GM12878 (cell line): ENCODE data around the gene NRBP1. TPM values are rescaled to one million over a fixed set of nuclear protein-coding genes. Genes with fewer than 3 reads are reported as not detected.

Source experiments
- BHLHE40 ChIP-seq, 2 experiments: fragments of 450-650 bp in 1 of 2; IDR thresholded peaks; 2 replicates each; pipeline ENCODE4 v1.6.1; 2011 to 2017; ENCODE audit warnings: low read depth in 2 of 2, borderline replicate concordance in 1 of 2, improper control_type of control experiment in 1 of 2, low read length in 1 of 2, mild to moderate bottlenecking in 1 of 2
- EGR1 ChIP-seq, 2 experiments: IDR thresholded peaks; 1 replicate in 1 of 2; 2 replicates in 1 of 2; pipeline ENCODE4 v1.6.1; 2011 to 2012; ENCODE audit warnings: low read depth in 2 of 2, low read length in 2 of 2, borderline replicate concordance in 1 of 2, mild to moderate bottlenecking in 1 of 2, moderate library complexity in 1 of 2
- EZH2 ChIP-seq: IDR thresholded peaks from 2 replicates; pipeline ENCODE4 v1.6.1; 2012; ENCODE audit warnings: low read depth, mild to moderate bottlenecking, control low read depth, inconsistent platforms, low read length, borderline replicate concordance; ENCODE audit not compliant: control insufficient read depth
- HDAC6 ChIP-seq: fragments of 200-600 bp; sonication (generic); IDR thresholded peaks from one replicate; pipeline ENCODE4 v1.8.0; 2017; ENCODE audit warnings: antibody characterized with exemption; ENCODE audit not compliant: unreplicated experiment
- HDGF ChIP-seq: fragments of 450-650 bp; IDR thresholded peaks from 2 replicates; pipeline ENCODE4 v1.6.1; 2016; ENCODE audit warnings: antibody characterized with exemption
- MYC ChIP-seq: IDR thresholded peaks from 2 replicates; pipeline ENCODE4 v1.6.1; 2011; ENCODE audit warnings: mild to moderate bottlenecking, low read length, moderate library complexity, inconsistent platforms; ENCODE audit not compliant: insufficient read depth, insufficient replicate concordance, insufficient read length, severe bottlenecking
- NFXL1 ChIP-seq: fragments of 450-650 bp; IDR thresholded peaks from 2 replicates; pipeline ENCODE4 v1.6.1; 2017; ENCODE audit warnings: antibody characterized with exemption, mild to moderate bottlenecking, borderline replicate concordance
- NFYA ChIP-seq: IDR thresholded peaks from 2 replicates; pipeline ENCODE4 v1.6.1; 2011; ENCODE audit warnings: low read depth, mild to moderate bottlenecking, low read length, improper control_type of control experiment, borderline replicate concordance
- NFYB ChIP-seq: IDR thresholded peaks from 2 replicates; pipeline ENCODE4 v1.6.1; 2011; ENCODE audit warnings: low read depth, mild to moderate bottlenecking, low read length, improper control_type of control experiment, moderate library complexity; ENCODE audit not compliant: insufficient read depth
- SIX5 ChIP-seq: IDR thresholded peaks from 2 replicates; pipeline ENCODE4 v1.6.1; 2011; ENCODE audit warnings: mild to moderate bottlenecking, low read depth, low read length, moderate library complexity; ENCODE audit not compliant: severe bottlenecking
- SMARCA5 ChIP-seq: fragments of 450-650 bp; IDR thresholded peaks from 2 replicates; pipeline ENCODE4 v1.6.1; 2017; ENCODE audit warnings: mild to moderate bottlenecking
- SMC3 ChIP-seq: IDR thresholded peaks from 2 replicates; pipeline ENCODE4 v1.6.1; 2011; ENCODE audit warnings: low read length, improper control_type of control experiment, borderline replicate concordance
- TCF12 ChIP-seq: IDR thresholded peaks from 2 replicates; pipeline ENCODE4 v1.6.1; 2011; ENCODE audit warnings: low read depth, mild to moderate bottlenecking, low read length
- TCF3 ChIP-seq: IDR thresholded peaks from 2 replicates; pipeline ENCODE4 v1.6.1; 2012; ENCODE audit warnings: low read depth, mild to moderate bottlenecking, low read length, borderline replicate concordance; ENCODE audit not compliant: insufficient read depth
- ZNF622 ChIP-seq: fragments of 450-650 bp; IDR thresholded peaks from 2 replicates; pipeline ENCODE4 v1.6.1; 2017; ENCODE audit warnings: mild to moderate bottlenecking, inconsistent platforms
- polyA plus RNA-seq, 11 experiments: library from polyadenylated mRNA; depleted of rRNA in 4 of 11; unstranded in 6 of 11; stranded (reverse) in 5 of 11; fragments of >200 nt; fragmentation: Nextera tagmentation in 4 of 11; fragmentation: Illumina TruSeq in 1 of 11; extraction: Ambion mirVana in 4 of 11; extraction: Trizol in 1 of 11; gene quantifications; 1 replicate in 1 of 11; 2 replicates in 10 of 11; pipeline versions ENCODE4 v1.2.1 to v1.2.3, GENCODE V29; 2011 to 2016; ENCODE audit warnings: inconsistent platforms in 2 of 11, missing spikeins in 2 of 11, low read depth in 1 of 11
- total RNA-seq, 4 experiments: library from RNA; depleted of rRNA in 3 of 4; stranded (reverse); fragments of >200 nt in 3 of 4; fragmentation: Illumina TruSeq in 1 of 4; extraction: Trizol in 1 of 4; gene quantifications; 2 replicates each; pipeline versions ENCODE4 v1.2.1 to v1.2.3, GENCODE V29; 2013 to 2021
- TF ChIP-seq, protein P1 (sequence below): IDR thresholded peaks from 2 replicates; pipeline ENCODE4 v1.6.1; 2012; ENCODE audit warnings: mild to moderate bottlenecking, low read depth, low read length
- TF ChIP-seq, protein P2 (sequence below): fragments of 450-650 bp; IDR thresholded peaks from 2 replicates; pipeline ENCODE4 v1.6.1; 2017; ENCODE audit warnings: mild to moderate bottlenecking, moderate library complexity
- TF ChIP-seq, protein P3 (sequence below): fragments of 450-650 bp; IDR thresholded peaks from 2 replicates; pipeline ENCODE4 v1.6.1; 2016; ENCODE audit warnings: mild to moderate bottlenecking
- TF ChIP-seq, protein P4 (sequence below): fragments of 450-650 bp; IDR thresholded peaks from 2 replicates; pipeline ENCODE4 v1.6.1; 2016; ENCODE audit warnings: mild to moderate bottlenecking

The NRBP1 gene
- total and polyA plus RNA-seq, 10 of the 15 experiments (the other 5 are each of a cell fraction or from before 2014, with no cell fraction given), result 5.7 to 136 (median 66.1) TPM

DNA sequence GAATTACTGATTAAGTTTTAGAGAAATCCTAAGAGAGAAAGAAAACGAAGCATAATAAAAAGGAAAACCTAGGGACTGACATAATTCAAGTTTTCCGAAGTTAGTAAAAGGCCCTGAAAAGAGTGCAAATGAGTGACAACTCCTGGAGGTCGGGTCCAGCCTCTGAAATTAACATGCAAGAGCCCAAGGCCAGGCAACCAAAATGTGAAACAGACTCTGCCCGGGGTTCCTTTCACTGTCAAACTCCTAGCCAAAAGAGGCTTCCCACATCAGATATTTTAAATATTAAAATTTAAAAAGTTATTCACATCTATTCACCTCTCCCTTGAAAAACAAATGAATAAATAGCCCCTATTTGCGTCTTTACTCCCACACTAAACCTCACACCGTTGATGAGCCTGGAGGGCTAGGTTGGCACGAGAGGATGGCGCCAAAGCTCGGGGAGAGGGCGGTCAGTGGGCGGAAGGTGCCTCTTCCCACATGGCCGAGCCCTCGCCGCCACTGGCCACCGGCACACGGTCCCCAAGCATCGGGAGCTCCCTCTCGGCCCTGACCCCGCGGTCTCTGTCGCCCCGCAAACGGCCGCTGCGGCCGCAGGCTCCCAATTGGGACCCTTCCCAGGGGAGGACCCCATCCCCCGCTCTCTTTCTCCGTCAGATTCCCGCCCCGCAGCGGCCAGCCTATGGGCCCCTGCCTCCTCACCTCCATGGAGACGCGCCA is 19.7 kb upstream of the NRBP1 start (continued):
- TF ChIP-seq, protein P1, sequence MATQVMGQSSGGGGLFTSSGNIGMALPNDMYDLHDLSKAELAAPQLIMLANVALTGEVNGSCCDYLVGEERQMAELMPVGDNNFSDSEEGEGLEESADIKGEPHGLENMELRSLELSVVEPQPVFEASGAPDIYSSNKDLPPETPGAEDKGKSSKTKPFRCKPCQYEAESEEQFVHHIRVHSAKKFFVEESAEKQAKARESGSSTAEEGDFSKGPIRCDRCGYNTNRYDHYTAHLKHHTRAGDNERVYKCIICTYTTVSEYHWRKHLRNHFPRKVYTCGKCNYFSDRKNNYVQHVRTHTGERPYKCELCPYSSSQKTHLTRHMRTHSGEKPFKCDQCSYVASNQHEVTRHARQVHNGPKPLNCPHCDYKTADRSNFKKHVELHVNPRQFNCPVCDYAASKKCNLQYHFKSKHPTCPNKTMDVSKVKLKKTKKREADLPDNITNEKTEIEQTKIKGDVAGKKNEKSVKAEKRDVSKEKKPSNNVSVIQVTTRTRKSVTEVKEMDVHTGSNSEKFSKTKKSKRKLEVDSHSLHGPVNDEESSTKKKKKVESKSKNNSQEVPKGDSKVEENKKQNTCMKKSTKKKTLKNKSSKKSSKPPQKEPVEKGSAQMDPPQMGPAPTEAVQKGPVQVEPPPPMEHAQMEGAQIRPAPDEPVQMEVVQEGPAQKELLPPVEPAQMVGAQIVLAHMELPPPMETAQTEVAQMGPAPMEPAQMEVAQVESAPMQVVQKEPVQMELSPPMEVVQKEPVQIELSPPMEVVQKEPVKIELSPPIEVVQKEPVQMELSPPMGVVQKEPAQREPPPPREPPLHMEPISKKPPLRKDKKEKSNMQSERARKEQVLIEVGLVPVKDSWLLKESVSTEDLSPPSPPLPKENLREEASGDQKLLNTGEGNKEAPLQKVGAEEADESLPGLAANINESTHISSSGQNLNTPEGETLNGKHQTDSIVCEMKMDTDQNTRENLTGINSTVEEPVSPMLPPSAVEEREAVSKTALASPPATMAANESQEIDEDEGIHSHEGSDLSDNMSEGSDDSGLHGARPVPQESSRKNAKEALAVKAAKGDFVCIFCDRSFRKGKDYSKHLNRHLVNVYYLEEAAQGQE, result no peak
- no peak for TF ChIP-seq SMC3
- TF ChIP-seq TCF12, result no peak
- no peak for TF ChIP-seq ZNF622
- TF ChIP-seq MYC, result no peak
- TF ChIP-seq HDGF, result no peak
- TF ChIP-seq SMARCA5, result no peak
- TF ChIP-seq HDAC6, result no peak
- no peak for TF ChIP-seq NFYA
- TF ChIP-seq SIX5, result no peak
- TF ChIP-seq EGR1 (IDR thresholded peaks at IDR 0.05; ENCODE audit: borderline replicate concordance in 1 of 2, low read depth in 2 of 2, low read length in 2 of 2), result no peak
- TF ChIP-seq, protein P2, sequence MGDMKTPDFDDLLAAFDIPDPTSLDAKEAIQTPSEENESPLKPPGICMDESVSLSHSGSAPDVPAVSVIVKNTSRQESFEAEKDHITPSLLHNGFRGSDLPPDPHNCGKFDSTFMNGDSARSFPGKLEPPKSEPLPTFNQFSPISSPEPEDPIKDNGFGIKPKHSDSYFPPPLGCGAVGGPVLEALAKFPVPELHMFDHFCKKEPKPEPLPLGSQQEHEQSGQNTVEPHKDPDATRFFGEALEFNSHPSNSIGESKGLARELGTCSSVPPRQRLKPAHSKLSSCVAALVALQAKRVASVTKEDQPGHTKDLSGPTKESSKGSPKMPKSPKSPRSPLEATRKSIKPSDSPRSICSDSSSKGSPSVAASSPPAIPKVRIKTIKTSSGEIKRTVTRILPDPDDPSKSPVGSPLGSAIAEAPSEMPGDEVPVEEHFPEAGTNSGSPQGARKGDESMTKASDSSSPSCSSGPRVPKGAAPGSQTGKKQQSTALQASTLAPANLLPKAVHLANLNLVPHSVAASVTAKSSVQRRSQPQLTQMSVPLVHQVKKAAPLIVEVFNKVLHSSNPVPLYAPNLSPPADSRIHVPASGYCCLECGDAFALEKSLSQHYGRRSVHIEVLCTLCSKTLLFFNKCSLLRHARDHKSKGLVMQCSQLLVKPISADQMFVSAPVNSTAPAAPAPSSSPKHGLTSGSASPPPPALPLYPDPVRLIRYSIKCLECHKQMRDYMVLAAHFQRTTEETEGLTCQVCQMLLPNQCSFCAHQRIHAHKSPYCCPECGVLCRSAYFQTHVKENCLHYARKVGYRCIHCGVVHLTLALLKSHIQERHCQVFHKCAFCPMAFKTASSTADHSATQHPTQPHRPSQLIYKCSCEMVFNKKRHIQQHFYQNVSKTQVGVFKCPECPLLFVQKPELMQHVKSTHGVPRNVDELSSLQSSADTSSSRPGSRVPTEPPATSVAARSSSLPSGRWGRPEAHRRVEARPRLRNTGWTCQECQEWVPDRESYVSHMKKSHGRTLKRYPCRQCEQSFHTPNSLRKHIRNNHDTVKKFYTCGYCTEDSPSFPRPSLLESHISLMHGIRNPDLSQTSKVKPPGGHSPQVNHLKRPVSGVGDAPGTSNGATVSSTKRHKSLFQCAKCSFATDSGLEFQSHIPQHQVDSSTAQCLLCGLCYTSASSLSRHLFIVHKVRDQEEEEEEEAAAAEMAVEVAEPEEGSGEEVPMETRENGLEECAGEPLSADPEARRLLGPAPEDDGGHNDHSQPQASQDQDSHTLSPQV, result no peak
- TF ChIP-seq TCF3, result no peak
- no peak for TF ChIP-seq NFYB
- TF ChIP-seq BHLHE40 (IDR thresholded peaks at IDR 0.05; ENCODE audit: borderline replicate concordance in 1 of 2, low read depth in 2 of 2, low read length in 1 of 2), result peak in 1 of 2 experiments; percentile 41; a peak in 1 of 4 replicates
- TF ChIP-seq EZH2, result no peak
- TF ChIP-seq, protein P3, sequence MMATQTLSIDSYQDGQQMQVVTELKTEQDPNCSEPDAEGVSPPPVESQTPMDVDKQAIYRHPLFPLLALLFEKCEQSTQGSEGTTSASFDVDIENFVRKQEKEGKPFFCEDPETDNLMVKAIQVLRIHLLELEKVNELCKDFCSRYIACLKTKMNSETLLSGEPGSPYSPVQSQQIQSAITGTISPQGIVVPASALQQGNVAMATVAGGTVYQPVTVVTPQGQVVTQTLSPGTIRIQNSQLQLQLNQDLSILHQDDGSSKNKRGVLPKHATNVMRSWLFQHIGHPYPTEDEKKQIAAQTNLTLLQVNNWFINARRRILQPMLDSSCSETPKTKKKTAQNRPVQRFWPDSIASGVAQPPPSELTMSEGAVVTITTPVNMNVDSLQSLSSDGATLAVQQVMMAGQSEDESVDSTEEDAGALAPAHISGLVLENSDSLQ, result peak; percentile 48; the same call in 1 of the 2 replicates
- no peak for TF ChIP-seq NFXL1
- TF ChIP-seq, protein P4, sequence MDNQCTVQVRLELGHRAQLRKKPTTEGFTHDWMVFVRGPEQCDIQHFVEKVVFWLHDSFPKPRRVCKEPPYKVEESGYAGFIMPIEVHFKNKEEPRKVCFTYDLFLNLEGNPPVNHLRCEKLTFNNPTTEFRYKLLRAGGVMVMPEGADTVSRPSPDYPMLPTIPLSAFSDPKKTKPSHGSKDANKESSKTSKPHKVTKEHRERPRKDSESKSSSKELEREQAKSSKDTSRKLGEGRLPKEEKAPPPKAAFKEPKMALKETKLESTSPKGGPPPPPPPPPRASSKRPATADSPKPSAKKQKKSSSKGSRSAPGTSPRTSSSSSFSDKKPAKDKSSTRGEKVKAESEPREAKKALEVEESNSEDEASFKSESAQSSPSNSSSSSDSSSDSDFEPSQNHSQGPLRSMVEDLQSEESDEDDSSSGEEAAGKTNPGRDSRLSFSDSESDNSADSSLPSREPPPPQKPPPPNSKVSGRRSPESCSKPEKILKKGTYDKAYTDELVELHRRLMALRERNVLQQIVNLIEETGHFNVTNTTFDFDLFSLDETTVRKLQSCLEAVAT, result no peak
